ENCODE results near the gene CASZ1. TPM values are rescaled to one million over a fixed set of nuclear protein-coding genes. Genes with fewer than 3 reads are reported as not detected.

The CASZ1 gene
- total and polyA plus RNA-seq, 9 of the 15 experiments (the other 6 are each of a cell fraction or from before 2014, with no cell fraction given), result 0.01 to 4.0 (median 0.76) TPM; not detected in 1

DNA sequence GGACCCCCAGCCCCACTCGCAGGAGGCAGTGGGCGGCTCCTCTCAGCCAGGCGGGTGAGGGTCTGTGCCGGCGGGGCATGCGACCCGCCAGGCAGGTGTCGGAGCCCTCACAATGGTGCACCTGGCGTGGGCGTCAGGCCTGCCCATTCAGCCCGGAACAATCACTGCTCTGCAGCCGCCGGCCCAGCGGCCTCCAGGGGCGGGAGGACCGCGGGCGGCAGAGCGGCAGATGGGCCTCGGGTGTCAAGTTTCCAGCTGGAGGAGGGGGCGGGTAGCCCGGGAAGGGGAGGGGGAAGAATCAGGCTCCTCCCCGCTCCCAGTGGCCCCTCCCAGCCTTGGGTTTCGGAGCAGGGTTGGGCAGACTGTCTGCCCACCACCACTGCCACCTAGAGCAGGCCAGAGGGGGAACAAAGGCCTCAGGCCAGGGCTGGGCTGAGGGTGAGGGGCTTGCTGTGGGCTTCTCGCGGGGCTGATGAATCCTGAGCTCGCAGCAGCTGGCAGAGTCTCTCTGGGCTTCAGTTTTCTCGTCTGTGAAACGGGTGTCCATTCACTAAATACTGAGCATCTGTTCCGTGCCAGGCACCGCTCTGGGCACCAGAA lies 39.5 kb upstream of the CASZ1 start (continued):
- TF ChIP-seq ZNF584 (CRISPR knock-in tag; IDR thresholded peaks at IDR 0.05; ENCODE audit: low read depth) (no peak), MBD2 (IDR thresholded peaks at IDR 0.05; ENCODE audit: borderline replicate concordance, low read depth) (no peak), ZNF263 (CRISPR knock-in tag; IDR thresholded peaks at IDR 0.05; ENCODE audit: borderline replicate concordance) (peak; percentile 61; the same call in 1 of the 2 replicates), ZSCAN32 (CRISPR knock-in tag; IDR thresholded peaks at IDR 0.05) (no peak), GTF2E2 (tag; IDR thresholded peaks at IDR 0.05) (no peak), PHF21A (IDR thresholded peaks at IDR 0.05; ENCODE audit: borderline replicate concordance, low read depth) (peak; percentile 91), ARID1B (IDR thresholded peaks at IDR 0.05) (0 out of 2 replicates have a peak, but pooled peaks have one; percentile 13), MAZ (CRISPR knock-in tag; conservative IDR thresholded peaks at IDR 0.05 in 1 of 2, IDR thresholded peaks at IDR 0.05 in 1 of 2) (peak in 1 of 2 experiments; percentile 80; a peak in 2 of 4 replicates), NRF1 (conservative IDR thresholded peaks at IDR 0.05 in 1 of 2, IDR thresholded peaks at IDR 0.05 in 1 of 2) (0 out of 4 replicates have a peak, but pooled peaks of 1 of the 2 experiments have one; percentile 21), CBFA2T3 (IDR thresholded peaks at IDR 0.05) (peak; percentile 50; the same call in 1 of the 2 replicates), RCOR1 (IDR thresholded peaks at IDR 0.05; ENCODE audit: borderline replicate concordance in 1 of 2, low read depth in 2 of 2, low read length in 2 of 2) (peak in 1 of 2 experiments; percentile 85; a peak in 1 of 4 replicates), SP1 (CRISPR knock-in tag; IDR thresholded peaks at IDR 0.05) (0 out of 2 replicates have a peak, but pooled peaks have one; percentile 24)
- TF ChIP-seq, protein P1, sequence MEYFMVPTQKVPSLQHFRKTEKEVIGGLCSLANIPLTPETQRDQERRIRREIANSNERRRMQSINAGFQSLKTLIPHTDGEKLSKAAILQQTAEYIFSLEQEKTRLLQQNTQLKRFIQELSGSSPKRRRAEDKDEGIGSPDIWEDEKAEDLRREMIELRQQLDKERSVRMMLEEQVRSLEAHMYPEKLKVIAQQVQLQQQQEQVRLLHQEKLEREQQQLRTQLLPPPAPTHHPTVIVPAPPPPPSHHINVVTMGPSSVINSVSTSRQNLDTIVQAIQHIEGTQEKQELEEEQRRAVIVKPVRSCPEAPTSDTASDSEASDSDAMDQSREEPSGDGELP (CRISPR knock-in tag; IDR thresholded peaks at IDR 0.05; ENCODE audit: borderline replicate concordance), result peak; percentile 56; the same call in 1 of the 2 replicates
- TF ChIP-seq, protein P2, sequence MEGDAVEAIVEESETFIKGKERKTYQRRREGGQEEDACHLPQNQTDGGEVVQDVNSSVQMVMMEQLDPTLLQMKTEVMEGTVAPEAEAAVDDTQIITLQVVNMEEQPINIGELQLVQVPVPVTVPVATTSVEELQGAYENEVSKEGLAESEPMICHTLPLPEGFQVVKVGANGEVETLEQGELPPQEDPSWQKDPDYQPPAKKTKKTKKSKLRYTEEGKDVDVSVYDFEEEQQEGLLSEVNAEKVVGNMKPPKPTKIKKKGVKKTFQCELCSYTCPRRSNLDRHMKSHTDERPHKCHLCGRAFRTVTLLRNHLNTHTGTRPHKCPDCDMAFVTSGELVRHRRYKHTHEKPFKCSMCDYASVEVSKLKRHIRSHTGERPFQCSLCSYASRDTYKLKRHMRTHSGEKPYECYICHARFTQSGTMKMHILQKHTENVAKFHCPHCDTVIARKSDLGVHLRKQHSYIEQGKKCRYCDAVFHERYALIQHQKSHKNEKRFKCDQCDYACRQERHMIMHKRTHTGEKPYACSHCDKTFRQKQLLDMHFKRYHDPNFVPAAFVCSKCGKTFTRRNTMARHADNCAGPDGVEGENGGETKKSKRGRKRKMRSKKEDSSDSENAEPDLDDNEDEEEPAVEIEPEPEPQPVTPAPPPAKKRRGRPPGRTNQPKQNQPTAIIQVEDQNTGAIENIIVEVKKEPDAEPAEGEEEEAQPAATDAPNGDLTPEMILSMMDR (IDR thresholded peaks at IDR 0.05 in 2 of 3, conservative IDR thresholded peaks at IDR 0.05 in 1 of 3; ENCODE audit: insufficient read depth in 2 of 3, low read depth in 1 of 3, low read length in 3 of 3), result peak in 1 of 3 experiments; percentile 11; a peak in 1 of 6 replicates
- TF ChIP-seq, protein P3, sequence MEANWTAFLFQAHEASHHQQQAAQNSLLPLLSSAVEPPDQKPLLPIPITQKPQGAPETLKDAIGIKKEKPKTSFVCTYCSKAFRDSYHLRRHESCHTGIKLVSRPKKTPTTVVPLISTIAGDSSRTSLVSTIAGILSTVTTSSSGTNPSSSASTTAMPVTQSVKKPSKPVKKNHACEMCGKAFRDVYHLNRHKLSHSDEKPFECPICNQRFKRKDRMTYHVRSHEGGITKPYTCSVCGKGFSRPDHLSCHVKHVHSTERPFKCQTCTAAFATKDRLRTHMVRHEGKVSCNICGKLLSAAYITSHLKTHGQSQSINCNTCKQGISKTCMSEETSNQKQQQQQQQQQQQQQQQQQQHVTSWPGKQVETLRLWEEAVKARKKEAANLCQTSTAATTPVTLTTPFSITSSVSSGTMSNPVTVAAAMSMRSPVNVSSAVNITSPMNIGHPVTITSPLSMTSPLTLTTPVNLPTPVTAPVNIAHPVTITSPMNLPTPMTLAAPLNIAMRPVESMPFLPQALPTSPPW (CRISPR knock-in tag; IDR thresholded peaks at IDR 0.05), result peak; percentile 70
- TF ChIP-seq, protein P4, sequence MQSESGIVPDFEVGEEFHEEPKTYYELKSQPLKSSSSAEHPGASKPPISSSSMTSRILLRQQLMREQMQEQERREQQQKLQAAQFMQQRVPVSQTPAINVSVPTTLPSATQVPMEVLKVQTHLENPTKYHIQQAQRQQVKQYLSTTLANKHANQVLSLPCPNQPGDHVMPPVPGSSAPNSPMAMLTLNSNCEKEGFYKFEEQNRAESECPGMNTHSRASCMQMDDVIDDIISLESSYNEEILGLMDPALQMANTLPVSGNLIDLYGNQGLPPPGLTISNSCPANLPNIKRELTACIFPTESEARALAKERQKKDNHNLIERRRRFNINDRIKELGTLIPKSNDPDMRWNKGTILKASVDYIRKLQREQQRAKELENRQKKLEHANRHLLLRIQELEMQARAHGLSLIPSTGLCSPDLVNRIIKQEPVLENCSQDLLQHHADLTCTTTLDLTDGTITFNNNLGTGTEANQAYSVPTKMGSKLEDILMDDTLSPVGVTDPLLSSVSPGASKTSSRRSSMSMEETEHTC (IDR thresholded peaks at IDR 0.05), result no peak
- TF ChIP-seq, protein P5, sequence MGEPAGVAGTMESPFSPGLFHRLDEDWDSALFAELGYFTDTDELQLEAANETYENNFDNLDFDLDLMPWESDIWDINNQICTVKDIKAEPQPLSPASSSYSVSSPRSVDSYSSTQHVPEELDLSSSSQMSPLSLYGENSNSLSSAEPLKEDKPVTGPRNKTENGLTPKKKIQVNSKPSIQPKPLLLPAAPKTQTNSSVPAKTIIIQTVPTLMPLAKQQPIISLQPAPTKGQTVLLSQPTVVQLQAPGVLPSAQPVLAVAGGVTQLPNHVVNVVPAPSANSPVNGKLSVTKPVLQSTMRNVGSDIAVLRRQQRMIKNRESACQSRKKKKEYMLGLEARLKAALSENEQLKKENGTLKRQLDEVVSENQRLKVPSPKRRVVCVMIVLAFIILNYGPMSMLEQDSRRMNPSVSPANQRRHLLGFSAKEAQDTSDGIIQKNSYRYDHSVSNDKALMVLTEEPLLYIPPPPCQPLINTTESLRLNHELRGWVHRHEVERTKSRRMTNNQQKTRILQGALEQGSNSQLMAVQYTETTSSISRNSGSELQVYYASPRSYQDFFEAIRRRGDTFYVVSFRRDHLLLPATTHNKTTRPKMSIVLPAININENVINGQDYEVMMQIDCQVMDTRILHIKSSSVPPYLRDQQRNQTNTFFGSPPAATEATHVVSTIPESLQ (CRISPR knock-in tag; IDR thresholded peaks at IDR 0.05), result no peak
